Islet of Langerhans (tissue), 1 donor: Measurements from ENCODE around the gene DUOX2.
"Not testable (repeated sequence)": the region's sequence is repeated elsewhere in the genome, so short reads cannot be mapped to it uniquely, and the experiment has no call there.

Experiments
- FAIRE-seq: peaks from one replicate; lab custom pipeline; 2011; peaks lifted over from hg19 to GRCh38; lab: Jason Lieb, UNC

Gene DUOX2

DNA sequence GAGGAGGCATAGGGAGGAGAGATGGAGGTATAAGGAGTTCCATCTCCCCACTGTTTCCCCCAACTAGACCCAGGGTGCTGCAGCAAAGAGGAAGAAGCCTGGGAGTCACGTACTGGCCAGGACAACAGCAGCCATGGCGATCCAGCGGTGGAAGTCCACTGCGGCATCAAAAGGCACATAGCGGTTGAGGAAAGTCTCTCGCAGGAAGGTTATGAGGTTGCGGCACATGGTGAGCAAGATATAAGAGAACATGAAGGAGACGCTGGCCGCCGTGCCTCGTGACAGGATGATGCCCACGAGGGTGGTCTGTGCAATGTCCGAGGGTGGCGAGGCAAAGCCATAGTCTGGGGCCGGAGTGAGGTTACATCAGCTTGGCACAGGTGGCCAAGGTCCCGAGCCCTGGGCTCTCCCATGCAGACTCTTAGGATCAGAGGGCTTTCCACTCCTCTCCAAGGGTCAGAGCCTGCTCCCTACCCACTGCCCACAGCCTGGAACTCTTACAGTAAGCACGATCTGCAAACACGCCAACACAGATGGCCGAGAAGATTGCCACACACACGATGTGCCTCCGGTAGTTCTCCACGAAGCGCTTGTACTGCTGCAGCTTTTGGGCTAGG, 14.3 kb downstream of the DUOX2 start:
- FAIRE-seq: no peak

DNA sequence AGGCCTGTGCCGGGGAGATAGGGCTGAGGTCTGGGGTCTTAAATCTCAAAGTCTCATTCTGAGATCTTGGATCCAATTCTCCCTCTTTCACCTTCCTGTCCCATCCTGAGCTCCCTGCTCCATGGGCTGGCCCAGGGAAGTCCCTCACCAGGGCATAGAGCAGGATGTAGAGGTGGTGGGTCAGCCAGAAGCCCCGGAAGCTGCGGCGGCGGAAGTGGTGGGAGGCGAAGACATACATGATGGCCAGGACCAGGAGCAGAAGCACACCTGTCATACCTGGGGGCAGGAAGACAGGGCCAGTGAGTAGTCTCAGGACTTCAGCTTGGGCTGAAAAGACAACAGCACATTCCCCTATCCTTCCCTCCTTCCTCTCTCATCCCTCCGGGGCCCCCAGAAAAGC, 16.5 kb downstream of the DUOX2 start:
- no peak for FAIRE-seq

DNA sequence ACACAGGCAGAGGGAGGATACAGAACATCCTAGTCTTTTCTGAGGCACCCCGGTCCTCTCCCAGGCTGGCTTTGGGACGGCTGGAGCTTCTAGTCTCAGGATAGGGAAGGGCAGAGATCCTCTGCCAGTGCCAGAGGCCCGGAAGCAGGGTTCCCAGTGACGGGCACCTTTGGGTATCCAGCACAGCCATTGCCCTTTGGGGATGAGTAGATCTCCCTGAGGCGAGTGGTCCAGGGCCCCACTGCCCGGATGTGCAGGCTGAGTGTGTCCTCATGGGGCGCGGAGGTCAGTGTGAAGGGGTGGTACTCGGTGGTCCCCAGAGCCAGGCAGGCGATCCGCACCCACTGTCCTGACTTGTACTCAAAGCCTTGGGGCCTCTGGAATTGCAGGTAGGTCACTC, 18.3 kb downstream of the DUOX2 start:
- FAIRE-seq: no peak

DNA sequence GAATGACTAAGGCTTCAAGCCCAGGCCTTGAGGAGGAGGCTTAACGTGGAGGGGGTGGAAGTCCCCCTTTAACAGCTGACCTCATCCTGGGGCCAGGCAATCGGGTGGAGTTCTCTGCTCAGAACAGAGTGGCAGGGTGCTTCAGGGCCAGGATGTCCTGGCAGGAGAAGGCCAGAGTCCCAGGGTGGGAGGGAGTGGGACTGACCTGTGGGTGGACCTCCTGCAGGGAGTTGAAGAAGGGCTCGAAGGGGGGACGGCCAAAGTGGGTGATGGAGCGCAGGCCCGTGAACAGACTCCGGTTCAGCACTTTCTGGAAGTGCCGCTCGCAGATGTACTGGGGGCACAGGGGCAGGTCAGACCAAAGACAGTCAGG, 19.6 kb downstream of the DUOX2 start:
- no peak for FAIRE-seq

DNA sequence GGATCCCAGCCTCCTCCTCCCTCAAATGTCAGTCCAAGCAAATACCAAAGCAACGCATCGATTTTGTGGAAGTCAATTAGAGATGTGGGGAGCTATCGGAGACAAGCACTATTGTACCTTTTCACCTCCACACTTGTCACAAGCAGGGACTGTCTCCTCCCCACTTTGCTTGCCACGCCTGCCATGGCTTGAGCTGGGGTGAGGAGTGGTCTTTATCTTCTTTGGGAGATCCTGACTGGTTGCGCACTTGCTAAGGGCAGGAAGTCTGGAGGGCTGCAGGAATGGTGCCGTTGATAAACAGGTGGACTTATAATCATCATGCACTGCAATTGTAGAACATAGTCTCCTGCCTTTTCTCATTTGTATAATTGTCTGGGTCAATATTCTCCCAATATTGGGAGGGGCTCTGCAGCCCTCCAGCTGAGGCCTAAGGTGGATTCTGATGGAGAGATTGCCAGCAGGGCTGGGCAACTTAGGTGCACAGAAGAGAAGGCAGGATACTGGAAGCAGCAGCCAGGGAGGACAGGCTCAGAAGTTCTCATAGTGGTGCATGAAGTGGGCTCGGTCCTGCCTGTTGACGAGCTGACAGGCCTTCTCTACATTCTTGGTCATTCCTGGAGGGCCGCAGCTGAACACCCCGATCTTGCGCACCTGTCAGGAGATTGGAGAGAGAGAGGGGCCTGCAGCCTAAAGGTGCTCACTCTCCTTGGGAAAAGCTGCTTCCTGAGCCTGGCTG, 20.2 kb downstream of the DUOX2 start:
- no peak for FAIRE-seq

DNA sequence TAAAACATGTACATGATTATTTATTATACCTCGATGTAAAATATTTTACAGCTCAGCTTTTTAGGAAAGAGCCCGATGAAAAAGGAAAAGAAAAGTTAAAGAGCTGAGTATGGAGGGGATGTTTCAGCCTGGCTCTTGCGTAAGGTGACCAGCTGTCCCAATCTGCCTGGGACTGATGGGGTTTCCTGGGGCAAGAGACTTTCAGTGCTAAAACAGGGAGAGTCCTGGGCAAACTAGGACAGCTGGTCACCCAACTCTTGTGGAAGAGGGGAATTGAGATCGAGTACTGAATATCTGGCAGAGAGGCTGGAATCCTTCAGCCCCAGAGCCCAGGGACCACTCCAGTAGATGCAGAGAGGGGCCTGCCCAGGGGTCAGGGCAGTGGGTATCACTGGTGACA, 21.0 kb downstream of the DUOX2 start:
- FAIRE-seq: no peak

DNA sequence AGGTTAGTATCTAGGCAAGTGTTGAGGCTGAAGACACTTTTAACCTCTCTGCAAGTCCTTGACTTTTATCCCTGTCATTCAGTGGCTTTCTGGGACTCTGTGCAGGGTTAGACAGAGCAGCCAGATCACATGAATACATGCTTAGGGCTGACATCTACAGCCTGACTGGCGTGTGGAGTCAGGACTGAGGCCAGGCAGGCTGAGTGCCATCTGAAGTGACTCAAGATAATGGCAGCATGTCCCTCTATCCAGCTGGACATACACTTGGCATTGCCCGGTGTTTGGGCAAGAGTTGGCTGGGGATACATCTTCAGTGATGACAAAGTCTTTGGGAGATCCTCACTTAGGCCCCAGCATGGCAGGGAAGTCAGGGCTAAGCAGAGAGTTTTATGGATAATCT, 22.4 kb downstream of the DUOX2 start:
- FAIRE-seq: no peak

DNA sequence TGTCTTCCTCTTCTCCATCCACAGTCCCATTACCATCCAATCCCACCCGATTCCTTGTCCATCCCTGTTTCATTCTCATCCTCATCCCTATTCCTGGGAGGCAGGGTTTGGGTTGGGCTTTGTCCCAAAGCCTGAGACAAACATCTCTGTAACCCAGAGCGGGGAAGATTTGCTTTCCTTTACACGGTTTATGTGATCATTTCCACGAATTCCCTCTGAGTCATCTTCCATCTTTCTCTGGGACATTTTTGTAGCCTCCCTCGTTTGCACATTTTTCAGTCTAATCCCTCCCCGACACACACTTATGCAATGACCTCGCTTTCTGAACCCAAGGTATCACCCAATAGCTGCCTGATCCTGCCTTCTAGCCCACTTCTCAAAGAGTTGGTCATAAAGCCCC, 22.8 kb downstream of the DUOX2 start:
- FAIRE-seq: no peak

DNA sequence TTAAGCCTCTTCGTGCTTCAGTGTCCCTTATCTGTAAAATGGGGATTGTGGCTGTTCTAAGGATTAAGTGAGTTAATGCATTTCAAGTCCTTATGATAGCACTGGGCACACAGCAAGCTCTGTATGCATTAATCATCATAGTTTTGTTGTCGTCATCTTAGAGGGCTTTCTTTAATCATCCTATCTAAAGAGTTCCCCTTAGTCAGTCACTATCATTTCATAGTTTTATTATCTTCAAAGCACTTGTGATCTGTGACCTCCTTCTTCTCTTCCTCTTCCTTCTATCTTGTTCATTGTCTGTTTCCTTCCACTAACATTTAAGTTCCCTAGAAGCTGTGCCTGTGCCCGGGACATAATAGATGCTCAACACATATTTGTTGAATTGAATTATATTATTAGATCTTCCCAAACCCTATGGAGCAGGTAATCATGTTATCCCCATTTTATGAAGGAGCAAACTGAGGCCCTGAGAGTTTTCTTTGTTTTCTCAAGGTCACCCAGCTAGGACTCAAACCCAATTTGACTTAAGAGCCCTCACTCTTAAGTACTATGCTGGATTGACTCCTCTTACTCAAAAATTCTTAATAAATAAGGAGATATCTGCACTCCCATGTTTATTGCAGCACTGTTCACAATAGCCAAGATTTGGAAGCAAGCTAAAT, 24.1 kb downstream of the DUOX2 start:
- FAIRE-seq: no peak

DNA sequence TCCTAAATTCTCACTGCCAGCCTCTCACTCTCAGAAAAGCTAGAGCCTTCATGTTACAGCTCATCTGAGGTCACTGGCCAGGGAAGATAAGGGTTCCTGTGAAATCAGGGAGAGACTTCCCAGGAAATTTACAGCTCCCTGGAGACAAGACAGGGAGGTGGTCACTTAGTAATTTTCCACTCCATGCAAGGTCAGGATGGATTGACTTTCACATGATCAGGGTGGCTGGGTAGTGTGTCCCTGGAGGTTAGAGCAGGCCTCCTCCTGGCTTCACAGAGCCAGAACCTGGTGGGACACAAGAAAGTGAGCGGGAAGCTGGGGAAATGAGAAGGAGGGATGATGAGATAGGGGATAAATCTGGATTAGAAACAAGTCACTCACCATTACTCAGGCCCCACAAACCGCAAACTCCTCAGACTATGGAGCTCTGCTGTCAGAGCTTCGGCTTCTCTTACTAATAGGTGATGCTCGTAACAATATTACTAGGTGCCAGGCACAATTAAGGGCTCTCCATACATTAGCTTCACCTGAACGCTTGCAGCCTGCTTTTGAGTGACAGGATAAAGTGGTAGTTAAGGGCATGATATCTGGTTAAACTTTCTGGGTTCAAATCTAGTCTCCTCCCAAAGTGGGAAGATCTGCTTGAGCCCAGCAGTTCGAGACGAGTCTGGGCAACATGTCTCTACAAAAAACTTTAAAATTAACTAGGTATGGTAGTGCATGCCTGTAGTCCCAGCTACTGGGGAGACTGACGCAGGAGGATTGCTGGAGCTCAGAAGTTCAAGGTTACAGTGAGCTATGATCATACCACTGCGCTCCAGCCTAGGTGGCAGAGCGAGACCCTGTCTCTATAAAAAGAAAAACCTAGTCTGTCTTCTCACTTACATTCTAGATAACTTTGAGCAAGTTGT, 24.9 kb downstream of the DUOX2 start:
- FAIRE-seq: no peak

DNA sequence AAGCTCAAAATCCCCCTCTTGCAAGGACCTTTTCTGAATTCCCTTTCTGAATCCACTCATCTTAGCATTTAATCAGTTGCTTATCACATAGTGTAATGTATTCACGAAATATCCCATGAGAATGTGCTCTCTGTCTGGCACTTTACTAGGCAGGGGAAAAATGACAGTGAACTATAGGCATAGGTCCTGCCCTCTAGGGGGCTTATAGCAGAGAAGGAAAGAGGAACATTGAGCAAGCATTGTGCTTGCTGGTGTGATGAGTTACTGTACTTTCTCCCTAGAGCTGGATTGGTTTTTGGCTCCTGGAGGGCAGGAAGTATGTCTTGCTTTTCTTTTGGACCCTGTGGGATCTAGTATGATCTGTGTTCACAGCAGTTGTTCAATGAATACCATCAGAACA, 26.5 kb downstream of the DUOX2 start:
- FAIRE-seq: no peak

DNA sequence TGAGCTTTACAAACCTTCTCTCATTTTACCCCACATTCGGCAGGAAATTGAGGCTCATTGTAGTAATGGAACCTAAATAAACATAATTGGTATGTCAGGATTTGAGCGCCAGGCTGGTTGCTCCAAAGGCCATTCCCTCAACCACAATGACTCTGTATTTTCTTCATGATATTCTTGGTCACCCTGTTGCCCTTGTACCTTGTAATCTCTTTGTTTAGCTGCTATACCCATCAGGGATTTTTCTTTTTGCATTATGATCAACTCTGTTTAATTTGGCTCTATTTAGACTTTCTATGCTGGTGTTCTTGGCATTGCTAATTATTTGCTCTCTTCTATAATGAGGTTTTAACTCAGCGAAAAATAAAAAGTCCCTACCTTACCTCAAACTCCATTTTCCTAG, 29.8 kb downstream of the DUOX2 start:
- no peak for FAIRE-seq

DNA sequence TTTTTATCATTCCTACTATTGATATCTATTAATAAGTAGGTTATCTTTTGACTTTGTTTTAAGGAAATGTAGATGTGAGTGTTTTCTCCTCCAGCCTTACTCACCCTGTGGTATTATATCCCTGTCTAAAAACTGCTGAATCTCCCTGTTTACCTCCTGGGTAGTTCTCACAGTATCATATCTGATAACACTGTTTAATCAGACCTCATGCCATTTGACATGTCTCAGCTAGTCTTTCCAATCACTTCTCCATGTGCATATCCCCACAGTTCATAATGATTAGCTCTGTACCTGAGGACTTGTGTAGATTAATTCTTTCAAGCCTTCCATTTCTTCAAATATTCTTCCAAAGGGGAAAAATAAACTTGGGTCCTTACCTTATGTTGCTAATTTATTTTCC, 30.7 kb downstream of the DUOX2 start:
- no peak for FAIRE-seq

DNA sequence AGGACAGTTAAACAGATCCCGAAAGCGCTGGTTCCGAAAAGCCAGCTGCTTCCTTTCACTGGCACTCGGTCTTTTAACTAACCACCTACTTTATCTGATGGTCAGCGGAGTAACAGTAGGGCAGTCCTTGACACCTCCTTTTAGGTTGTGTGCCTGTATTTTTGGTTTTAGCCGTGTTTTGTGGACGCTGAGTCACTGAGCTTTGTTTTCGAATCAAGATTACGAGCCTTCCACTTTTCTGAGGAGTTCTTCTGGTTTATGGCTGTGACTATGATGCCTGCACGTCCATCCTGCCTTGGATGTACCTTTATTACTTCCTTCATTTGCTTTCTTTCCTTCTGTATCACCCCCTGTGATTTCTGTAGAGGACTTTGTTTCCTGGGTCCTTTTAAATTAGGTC, 31.6 kb downstream of the DUOX2 start:
- not testable (repeated sequence) for FAIRE-seq

DNA sequence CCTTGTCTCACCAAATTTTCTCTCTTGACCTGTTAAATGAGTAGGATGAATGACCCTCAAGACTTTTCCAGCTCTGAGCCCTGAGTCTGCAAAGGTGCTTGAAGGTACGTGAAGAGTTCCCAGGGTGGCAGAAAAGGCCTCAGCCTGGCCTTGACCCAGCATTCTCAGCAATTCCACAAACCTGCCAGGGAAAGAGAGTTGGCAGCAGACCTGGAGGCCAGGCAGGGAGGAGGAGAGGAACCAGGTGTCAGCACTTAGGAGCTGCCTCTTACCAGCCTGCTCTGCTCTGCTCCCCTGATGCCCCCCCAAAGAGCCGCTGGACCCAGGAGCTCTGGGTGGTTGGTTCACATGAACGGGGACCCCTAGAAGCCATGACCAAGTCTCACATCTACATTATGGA, 33.4 kb downstream of the DUOX2 start:
- not testable (repeated sequence) for FAIRE-seq

DNA sequence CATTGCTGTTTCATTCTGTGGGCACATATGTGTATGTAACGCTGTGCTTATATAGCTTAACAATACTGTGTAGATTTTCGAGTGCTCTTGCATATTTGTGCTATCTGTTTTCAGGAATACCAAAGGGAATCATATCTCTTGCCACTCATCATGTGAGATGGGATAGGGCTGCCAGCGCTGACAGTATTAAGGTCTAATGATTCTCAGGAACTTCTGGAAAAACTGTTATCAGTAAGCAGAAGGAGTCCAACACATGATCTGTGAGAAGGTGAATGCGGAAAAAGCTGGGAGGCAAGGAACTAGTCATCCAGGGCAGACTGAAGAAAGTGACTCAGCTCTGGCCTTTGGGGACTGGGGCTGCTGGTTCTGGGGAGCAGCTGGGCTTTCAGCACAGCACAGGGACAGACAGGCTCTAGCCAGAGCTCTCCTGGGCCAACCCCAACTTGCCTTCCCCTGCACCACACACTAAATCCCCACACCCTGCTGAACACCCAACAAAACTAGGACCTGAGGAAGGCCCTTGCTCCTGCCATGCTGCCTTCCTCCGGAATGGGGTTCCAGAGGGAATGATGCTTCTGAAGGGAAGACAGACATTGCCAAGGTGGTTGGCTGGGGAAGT, 34.2 kb downstream of the DUOX2 start:
- not testable (repeated sequence) for FAIRE-seq

DNA sequence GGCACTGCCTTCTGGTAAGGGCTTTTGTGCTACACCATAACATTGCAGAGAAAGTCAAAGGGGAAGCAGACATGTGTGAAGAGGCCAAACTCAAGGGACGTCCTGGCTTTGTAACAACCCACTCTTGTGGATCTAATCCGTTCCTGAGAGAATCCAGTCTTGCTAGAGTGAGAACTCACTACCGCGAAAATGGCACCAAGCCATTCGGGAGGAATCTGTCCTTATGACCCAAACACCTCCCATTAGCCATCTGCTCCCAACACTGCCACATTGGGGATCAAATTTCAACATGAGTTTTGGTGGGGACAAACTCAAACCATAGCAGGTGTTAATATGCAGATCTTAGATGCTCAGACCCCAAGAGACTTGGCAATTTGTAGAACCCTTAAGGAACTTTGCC, 34.8 kb downstream of the DUOX2 start:
- FAIRE-seq: not testable (repeated sequence)

DNA sequence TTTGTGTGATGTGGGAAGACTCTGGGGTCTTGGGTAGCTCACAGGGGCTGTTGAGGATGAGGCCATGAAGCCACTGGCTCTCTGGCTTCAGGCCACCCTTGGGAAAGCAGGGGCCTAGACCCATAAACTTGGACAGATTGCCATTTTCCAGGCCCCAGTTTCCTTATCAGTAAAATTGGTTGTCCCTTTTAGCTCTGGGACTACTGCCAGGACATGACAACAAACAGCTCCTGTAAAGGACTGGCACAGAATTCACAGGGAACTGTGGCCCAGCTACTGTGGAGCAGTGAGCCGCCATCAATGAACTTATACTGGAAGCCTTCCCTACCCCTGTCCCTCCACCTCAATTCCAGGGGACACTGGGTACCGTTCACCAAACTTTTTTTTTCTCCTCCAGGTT, 36.6 kb downstream of the DUOX2 start:
- not testable (repeated sequence) for FAIRE-seq

DNA sequence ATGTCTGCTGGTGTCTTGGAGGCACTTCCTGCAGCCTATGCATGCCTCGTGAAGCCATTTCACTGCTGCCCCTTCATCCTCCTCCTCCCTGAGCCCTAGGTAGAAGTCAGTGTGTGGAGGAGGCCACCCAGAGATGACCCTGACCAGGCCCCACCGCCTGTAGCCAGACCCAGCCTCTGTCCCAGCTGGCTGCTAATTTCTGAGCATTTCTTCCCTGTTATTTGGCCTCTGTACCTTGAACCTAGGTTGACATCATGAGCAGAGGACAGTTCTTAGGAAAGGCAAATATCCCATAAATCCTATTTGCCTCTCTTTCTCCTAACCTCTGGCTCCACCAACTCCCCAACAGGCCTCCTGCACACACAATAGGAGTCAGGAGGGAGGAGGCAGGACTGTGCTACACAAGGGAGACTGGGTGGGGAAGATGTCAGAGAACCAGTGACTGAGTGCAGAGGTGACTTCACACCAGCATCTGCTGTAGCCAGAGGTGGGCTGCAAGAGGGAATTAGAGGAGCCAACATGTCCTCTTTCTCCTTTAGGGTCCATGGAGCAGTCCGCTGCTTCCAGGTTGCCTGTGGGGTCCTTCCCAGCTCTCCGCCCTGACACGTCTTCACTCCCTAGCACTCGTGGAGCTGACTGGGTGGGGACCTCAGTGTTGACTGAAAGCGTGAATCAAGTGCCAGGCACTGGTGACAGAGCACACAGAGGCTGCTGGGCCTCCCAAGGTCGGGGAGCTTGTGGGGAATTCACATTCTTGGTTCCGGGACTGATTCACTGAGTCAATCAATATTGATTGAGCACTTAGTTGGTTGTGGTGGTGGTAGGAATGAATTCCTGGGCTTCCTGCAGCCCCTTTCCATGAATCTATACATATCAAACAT, 38.3 kb downstream of the DUOX2 start:
- not testable (repeated sequence) for FAIRE-seq

DNA sequence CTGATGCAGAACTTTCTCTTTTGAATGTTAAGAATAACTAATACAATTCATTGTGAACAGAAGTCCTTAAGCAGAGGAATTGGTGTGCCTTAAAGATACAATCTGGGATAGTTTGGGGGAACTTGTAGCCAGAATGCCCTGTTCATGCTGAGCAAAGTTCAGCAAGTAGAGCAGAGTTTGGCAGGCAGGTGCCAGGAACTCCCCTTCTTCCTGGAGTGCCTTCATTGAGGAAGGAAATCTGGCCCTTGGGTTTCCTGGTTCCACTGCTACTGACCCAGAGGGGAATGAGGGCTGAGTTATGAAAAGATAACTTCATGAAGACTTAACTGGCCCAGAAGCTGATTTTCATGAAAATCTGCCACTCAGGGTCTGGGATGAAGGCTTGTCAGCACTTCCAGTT, 40.4 kb downstream of the DUOX2 start:
- FAIRE-seq: peak; percentile 27

DNA sequence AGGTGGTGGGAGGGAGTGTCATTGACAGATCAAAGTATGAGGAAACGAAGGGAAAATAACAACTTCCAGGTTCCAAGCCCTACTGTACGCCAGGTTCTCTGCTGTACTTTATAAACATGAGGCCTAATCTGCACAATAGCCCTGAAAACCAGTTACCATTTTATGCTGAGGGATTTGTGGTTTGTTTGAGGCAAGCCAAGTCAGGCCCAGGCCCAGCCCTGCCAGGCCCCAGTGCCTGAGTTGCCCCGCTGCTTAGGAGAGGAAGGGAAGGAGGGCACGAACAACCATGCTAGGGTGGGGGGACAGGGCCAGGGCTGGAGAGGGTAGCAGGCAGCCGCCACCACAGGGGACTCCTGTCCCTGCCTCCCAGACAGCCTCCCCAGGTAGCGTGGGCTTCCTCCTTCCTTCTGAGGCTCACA, 44.0 kb downstream of the DUOX2 start:
- FAIRE-seq: not testable (repeated sequence)
